Measurements from ENCODE around the gene PRR23E. TPM values are rescaled to one million over a fixed set of nuclear protein-coding genes. Genes with fewer than 3 reads are reported as not detected.

Gene PRR23E
- total and polyA plus RNA-seq, 2 donors: not detected

DNA sequence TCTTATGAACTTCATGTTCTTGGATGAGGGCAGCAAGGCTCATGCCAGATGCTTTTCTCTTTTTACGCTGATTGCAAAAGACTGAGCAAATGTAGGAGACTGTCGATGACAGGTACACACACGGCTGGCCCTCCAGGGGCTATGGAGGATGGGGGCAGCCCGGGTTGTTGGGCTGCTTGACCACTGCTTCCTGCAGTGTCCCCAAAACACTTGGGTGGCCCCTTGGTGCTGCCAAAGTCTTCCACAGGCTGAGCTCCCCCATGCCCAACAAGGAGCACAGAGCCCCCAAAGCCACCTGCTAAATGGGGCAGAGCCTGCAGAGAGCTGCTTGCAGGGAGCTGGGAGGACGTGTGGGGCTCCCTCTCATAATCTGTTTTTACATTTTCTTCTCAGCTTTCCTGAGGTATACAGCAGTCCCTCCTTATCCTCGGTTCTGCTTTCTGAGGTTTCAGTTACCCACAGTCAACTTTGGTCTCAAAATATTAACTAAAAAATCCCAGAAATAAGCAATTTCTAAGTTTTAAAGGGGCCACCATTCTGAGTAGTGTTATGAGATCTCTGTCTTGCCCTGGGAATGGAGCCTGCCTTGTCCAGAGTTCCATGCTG is 7.3 kb downstream of the PRR23E start:
- DNase-seq (ENCODE audit: low read depth in 6 of 9, low spot score in 9 of 9): no peak
- Histone ChIP-seq H3K4me1 (ENCODE audit: control insufficient read depth in 2 of 2, insufficient read depth in 2 of 2, low read length in 2 of 2) (peaks cover 0 to 6% of the 10 kb centered on the region in 2 donors), H3K36me3 (ENCODE audit: control insufficient read depth in 2 of 2, insufficient read depth in 2 of 2, low read length in 1 of 2) (no peaks in the 10 kb centered on the region), H3K4me3 (ENCODE audit: low read length in 2 of 2) (no peak overlapping the region), H3K27me3 (ENCODE audit: control insufficient read depth in 2 of 2, insufficient read depth in 1 of 2, low read length in 1 of 2) (no peaks in the 10 kb centered on the region), H3K9me3 (ENCODE audit: control insufficient read depth in 2 of 2, insufficient read depth in 1 of 2, low read length in 1 of 2) (no peaks in the 10 kb centered on the region), H3K27ac (ENCODE audit: low read depth in 1 of 2, low read length in 1 of 2) (no peak overlapping the region)
- 81% methylated on average over 6 of the region's 6 CpGs for WGBS

DNA sequence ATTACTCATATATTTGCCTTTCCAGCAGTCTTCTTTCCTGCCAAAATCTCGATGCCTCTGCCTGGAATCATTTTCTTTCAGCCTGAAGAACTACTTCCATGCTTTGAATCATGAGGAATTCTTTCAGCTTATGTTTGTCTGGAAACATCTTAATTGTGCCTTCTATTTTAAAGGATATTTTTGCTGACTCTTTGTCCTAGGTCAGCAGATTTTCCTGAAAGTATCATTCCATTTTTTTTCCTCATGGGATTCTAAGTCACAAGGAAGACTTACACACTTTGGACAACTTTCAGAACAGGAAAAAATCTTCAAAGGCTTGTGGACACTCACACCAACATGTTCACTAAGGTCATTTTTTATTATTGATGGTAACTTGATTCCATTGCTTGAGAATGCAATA is 10.1 kb downstream of the PRR23E start:
- Histone ChIP-seq H3K27ac (ENCODE audit: low read depth in 1 of 2, low read length in 1 of 2) (no peak overlapping the region), H3K36me3 (ENCODE audit: control insufficient read depth in 2 of 2, insufficient read depth in 2 of 2, low read length in 1 of 2) (no peaks in the 10 kb centered on the region), H3K27me3 (ENCODE audit: control insufficient read depth in 2 of 2, insufficient read depth in 1 of 2, low read length in 1 of 2) (no peaks in the 10 kb centered on the region), H3K4me3 (ENCODE audit: low read length in 2 of 2) (no peak overlapping the region), H3K4me1 (ENCODE audit: control insufficient read depth in 2 of 2, insufficient read depth in 2 of 2, low read length in 2 of 2) (no peaks in the 10 kb centered on the region), H3K9me3 (ENCODE audit: control insufficient read depth in 2 of 2, insufficient read depth in 1 of 2, low read length in 1 of 2) (no peaks in the 10 kb centered on the region)
- 59% methylated on average over 1 of the region's 1 CpG for WGBS
- DNase-seq (ENCODE audit: low read depth in 6 of 9, low spot score in 9 of 9): no peak

DNA sequence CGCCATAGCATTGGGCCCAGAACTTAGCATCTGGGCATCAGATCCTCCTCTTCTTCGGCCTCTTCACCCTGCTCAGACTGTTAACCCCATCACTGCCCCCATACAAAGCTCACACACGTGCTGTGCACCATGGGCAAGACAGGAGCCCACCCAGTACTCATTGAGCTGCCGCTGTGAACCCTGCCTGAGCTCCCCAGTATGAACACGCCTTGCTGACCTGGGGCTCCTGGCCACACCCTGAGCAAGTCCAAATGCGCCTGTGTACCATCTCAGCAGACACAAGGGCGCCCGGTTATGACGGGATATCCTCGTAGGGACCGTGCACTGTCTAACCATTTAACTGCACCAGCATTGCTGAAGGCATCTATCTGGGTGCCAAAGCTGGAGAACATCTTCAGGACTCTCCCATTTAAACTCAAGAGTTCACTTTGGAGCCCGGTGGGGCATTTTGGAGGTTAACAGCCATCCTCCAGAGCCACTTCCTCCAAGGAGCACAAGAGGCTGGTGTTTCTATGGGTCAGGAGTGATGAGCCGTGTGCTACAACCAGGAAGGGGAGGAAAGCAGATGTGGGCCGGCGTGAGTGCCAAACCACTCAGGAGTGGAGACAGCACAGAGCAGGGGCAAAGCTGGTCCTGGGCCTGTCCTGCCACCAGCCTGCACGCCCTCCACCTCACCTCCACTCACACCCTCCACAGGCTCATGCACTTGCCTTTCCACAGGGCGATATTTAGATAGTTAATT is 12.1 kb downstream of the PRR23E start:
- DNase-seq (ENCODE audit: low read depth in 6 of 9, low spot score in 9 of 9): no peak
- Histone ChIP-seq H3K36me3 (ENCODE audit: control insufficient read depth in 2 of 2, insufficient read depth in 2 of 2, low read length in 1 of 2) (no peaks in the 10 kb centered on the region), H3K27ac (ENCODE audit: low read depth in 1 of 2, low read length in 1 of 2) (no peak overlapping the region), H3K4me1 (ENCODE audit: control insufficient read depth in 2 of 2, insufficient read depth in 2 of 2, low read length in 2 of 2) (peaks cover 0 to 5% of the 10 kb centered on the region in 2 donors), H3K27me3 (ENCODE audit: control insufficient read depth in 2 of 2, insufficient read depth in 1 of 2, low read length in 1 of 2) (no peaks in the 10 kb centered on the region), H3K4me3 (ENCODE audit: low read length in 2 of 2) (no peak overlapping the region), H3K9me3 (ENCODE audit: control insufficient read depth in 2 of 2, insufficient read depth in 1 of 2, low read length in 1 of 2) (no peaks in the 10 kb centered on the region)
- 90% methylated on average over 17 of the region's 17 CpGs for WGBS

DNA sequence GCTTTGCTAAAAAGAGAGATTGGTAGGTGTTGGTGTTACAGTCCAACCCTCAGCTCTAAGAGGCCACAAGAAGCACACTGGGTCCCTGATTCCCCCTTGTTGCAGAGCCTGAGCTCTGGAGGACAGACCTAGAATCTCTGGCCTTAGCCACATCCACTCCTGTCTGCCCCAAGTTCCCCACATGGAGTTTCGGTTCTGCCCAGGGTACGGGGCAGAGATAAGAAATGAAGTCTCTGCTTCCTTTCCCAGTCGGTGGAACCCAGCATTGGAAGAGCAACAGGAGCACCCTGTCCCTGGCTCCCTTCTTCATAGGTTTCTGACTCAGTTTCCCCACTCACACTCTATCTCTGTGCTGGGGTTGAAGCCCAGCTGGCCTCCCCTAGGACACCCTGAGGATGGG is 13.2 kb downstream of the PRR23E start:
- 89% methylated on average over 3 of the region's 3 CpGs for WGBS
- H3K27me3 ChIP-seq (ENCODE audit: control insufficient read depth in 2 of 2, insufficient read depth in 1 of 2, low read length in 1 of 2): no peaks in the 10 kb centered on the region

DNA sequence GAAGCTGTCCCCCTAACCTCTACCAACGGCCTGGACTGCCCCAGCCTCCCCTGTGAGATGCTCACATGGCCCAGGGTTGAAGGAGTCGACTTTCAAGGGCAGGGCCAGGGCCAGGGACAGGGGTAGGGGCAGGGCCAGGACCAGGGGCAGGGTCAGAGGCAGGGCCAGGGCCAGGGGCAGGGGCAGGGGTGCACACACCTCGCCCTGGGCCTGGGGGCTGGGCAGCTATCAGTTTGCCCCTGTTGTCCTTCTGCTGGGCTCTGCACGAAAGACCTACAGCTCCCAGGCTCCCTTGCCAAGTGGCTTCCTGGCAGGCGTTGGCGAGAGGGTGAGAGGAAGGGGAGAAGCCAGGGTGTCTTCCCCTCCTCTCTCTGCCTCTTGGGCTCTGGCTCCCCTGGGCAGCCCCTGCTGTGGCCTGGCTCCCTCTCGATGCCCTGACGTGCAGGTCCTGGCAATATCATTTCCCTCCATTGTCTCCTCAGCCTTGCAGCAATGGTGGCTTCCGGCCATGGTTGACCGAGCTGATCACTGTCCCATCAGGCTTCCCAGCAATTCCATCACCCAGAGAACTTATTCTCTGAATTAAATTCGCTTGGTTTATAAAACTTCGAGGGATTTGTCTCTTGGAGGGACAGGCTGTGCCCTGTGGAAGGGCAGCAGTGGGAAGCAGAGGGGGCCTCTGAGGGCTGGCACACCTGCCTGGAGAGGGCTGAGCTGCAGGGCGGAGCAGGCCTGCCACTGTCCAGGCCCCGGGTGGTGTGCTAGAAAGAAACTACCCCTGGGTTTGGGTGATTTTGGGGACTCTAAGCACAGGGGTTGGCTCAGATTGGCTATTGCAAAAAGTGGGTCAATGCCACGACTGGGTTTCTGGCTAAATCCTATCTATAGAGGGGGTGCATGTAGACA is 13.9 kb downstream of the PRR23E start:
- H3K4me3 ChIP-seq (ENCODE audit: low read length in 2 of 2): no peak overlapping the region
- no peaks in the 10 kb centered on the region for H3K9me3 ChIP-seq (ENCODE audit: control insufficient read depth in 2 of 2, insufficient read depth in 1 of 2, low read length in 1 of 2)
- no peaks in the 10 kb centered on the region for H3K27me3 ChIP-seq (ENCODE audit: control insufficient read depth in 2 of 2, insufficient read depth in 1 of 2, low read length in 1 of 2)
- no peaks in the 10 kb centered on the region for H3K36me3 ChIP-seq (ENCODE audit: control insufficient read depth in 2 of 2, insufficient read depth in 2 of 2, low read length in 1 of 2)
- 83% methylated on average over 15 of the region's 15 CpGs for WGBS
- peaks cover 4 to 21% of the 10 kb centered on the region in 2 donors for H3K4me1 ChIP-seq (ENCODE audit: control insufficient read depth in 2 of 2, insufficient read depth in 2 of 2, low read length in 2 of 2)
- H3K27ac ChIP-seq (ENCODE audit: low read depth in 1 of 2, low read length in 1 of 2): no peak overlapping the region
- DNase-seq (ENCODE audit: low read depth in 6 of 9, low spot score in 9 of 9): no peak

More for the DNA sequence above, 13.2 kb downstream of the PRR23E start:
- H3K36me3 ChIP-seq (ENCODE audit: control insufficient read depth in 2 of 2, insufficient read depth in 2 of 2, low read length in 1 of 2): no peaks in the 10 kb centered on the region
- no peak overlapping the region for H3K4me3 ChIP-seq (ENCODE audit: low read length in 2 of 2)
- no peak for DNase-seq (ENCODE audit: low read depth in 6 of 9, low spot score in 9 of 9)
- no peaks in the 10 kb centered on the region for H3K9me3 ChIP-seq (ENCODE audit: control insufficient read depth in 2 of 2, insufficient read depth in 1 of 2, low read length in 1 of 2)
- H3K27ac ChIP-seq (ENCODE audit: low read depth in 1 of 2, low read length in 1 of 2): no peak overlapping the region
- peaks cover 0 to 15% of the 10 kb centered on the region in 2 donors for H3K4me1 ChIP-seq (ENCODE audit: control insufficient read depth in 2 of 2, insufficient read depth in 2 of 2, low read length in 2 of 2)

DNA sequence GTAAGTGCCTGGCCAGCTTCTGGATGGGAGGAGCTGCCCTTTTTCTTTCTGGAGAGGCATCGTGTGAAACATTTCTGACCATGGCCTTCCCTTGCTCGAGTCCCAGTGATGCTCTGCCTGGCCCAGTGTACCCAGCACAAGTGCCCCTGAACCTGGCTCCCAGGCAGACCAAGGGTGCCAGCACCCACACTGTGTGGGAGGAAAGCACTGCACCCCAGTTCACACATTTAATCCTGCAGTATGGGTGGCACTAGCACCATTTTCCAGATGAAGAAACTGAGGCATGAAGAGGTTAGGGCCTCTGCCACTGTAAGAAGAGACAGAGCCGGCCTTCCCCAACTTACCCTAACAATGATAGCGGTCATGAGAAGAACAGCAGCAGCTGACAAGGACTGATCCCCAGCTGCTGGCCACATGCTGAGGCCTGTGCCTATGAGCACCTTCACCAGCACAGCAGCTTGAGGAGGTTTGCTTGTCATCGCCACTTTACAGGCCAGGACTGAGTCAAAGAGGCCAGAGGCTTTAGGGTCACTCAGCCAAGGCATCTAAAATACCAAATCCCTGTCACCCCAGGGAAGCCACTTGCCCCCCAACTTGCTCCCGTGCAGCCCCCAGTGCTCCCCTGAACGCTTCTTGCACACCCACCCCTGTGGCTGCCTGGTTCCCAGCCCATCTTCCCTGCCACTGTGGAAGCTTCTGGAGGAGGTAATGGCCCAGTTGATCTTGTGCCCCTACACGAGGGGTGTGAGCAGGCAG is 15.0 kb downstream of the PRR23E start:
- Histone ChIP-seq H3K4me3 (ENCODE audit: low read length in 2 of 2) (no peak overlapping the region), H3K9me3 (ENCODE audit: control insufficient read depth in 2 of 2, insufficient read depth in 1 of 2, low read length in 1 of 2) (no peaks in the 10 kb centered on the region), H3K27ac (ENCODE audit: low read depth in 1 of 2, low read length in 1 of 2) (no peak overlapping the region), H3K4me1 (ENCODE audit: control insufficient read depth in 2 of 2, insufficient read depth in 2 of 2, low read length in 2 of 2) (peaks cover 11 to 30% of the 10 kb centered on the region in 2 donors), H3K27me3 (ENCODE audit: control insufficient read depth in 2 of 2, insufficient read depth in 1 of 2, low read length in 1 of 2) (no peaks in the 10 kb centered on the region), H3K36me3 (ENCODE audit: control insufficient read depth in 2 of 2, insufficient read depth in 2 of 2, low read length in 1 of 2) (no peaks in the 10 kb centered on the region)
- no peak for DNase-seq (ENCODE audit: low read depth in 6 of 9, low spot score in 9 of 9)
- WGBS: 94% methylated on average over 8 of the region's 8 CpGs

DNA sequence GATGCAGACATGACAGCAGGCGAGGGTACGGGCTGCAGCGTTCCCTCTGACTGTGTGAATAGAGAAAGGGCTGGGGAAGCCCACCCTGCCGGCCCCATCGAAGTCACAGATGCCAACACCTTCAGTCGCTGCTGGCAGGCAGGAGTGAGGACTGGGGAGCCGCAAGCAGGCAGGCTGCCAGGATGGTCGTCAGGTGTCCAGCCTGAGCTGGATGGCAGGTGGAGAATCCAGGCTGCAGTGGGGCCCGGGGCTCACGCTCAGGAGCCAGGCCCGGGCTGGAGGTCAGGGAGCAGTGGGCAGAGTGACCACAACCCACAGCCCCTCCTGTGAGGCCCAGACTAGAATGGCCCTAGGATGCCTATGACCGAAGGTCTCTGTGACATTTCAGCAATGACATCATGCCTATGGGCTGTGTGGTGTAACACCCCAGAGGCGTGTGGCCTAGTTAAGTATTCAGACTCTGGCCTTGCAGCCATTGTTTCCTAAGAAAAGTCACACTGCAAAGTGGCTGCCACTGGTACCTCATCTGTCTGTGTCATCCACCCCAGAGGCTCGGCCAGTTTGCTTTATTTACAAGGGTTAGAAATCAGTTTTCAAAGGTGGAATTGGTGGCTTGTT is 15.7 kb downstream of the PRR23E start:
- no peaks in the 10 kb centered on the region for H3K36me3 ChIP-seq (ENCODE audit: control insufficient read depth in 2 of 2, insufficient read depth in 2 of 2, low read length in 1 of 2)
- no peak overlapping the region for H3K4me3 ChIP-seq (ENCODE audit: low read length in 2 of 2)
- H3K27ac ChIP-seq (ENCODE audit: low read depth in 1 of 2, low read length in 1 of 2): no peak overlapping the region
- 92% methylated on average over 14 of the region's 14 CpGs for WGBS
- H3K9me3 ChIP-seq (ENCODE audit: control insufficient read depth in 2 of 2, insufficient read depth in 1 of 2, low read length in 1 of 2): no peaks in the 10 kb centered on the region
- no peaks in the 10 kb centered on the region for H3K27me3 ChIP-seq (ENCODE audit: control insufficient read depth in 2 of 2, insufficient read depth in 1 of 2, low read length in 1 of 2)
- peaks cover 17 to 37% of the 10 kb centered on the region in 2 donors for H3K4me1 ChIP-seq (ENCODE audit: control insufficient read depth in 2 of 2, insufficient read depth in 2 of 2, low read length in 2 of 2)
- DNase-seq (ENCODE audit: low read depth in 6 of 9, low spot score in 9 of 9): no peak

DNA sequence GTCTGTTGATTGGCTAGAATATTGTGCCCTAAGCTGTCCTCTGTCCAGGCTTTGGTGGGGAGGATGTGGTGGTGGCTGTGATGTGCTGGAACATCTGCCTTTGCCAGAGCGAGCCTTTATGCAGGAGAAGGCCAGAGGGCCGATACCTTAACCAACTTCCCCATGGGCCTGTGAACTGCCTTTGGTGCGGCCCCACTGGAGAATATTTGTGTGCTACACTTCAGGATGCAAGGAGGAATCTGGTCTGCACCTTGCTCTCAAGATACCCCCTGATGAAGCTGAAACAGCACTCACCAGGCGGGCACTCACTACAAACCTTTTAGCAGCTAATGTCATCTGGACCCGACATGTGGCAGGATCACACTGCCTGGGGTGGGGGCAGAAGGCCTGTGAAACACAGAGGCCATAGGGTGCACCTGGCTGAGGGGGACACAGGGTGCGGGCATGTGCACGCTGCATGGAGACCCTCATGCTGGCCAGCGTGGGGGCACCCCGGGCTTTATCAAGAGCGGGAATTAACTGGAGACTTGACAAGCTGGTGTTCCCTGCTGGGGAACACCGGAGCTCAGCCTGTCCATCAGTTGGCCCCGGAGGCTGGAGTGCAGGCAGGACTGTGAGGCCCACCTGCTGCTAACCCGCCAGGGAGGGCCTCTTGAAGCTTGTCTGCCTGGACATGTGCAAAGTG is 16.4 kb downstream of the PRR23E start:
- 88% methylated on average over 13 of the region's 13 CpGs for WGBS
- H3K27ac ChIP-seq (ENCODE audit: low read depth in 1 of 2, low read length in 1 of 2): no peak overlapping the region
- no peaks in the 10 kb centered on the region for H3K36me3 ChIP-seq (ENCODE audit: control insufficient read depth in 2 of 2, insufficient read depth in 2 of 2, low read length in 1 of 2)
- no peaks in the 10 kb centered on the region for H3K27me3 ChIP-seq (ENCODE audit: control insufficient read depth in 2 of 2, insufficient read depth in 1 of 2, low read length in 1 of 2)
- no peak for DNase-seq (ENCODE audit: low read depth in 6 of 9, low spot score in 9 of 9)
- H3K9me3 ChIP-seq (ENCODE audit: control insufficient read depth in 2 of 2, insufficient read depth in 1 of 2, low read length in 1 of 2): no peaks in the 10 kb centered on the region
- peaks cover 23 to 44% of the 10 kb centered on the region in 2 donors for H3K4me1 ChIP-seq (ENCODE audit: control insufficient read depth in 2 of 2, insufficient read depth in 2 of 2, low read length in 2 of 2)
- no peak overlapping the region for H3K4me3 ChIP-seq (ENCODE audit: low read length in 2 of 2)
